Amniotic epithelial cell (primary cell): ENCODE measurements around the gene C2CD2.

ENCODE experiments used
- DNase-seq: peaks from one replicate; pipeline ENCODE4 v3.0.0-alpha.2; 2010; ENCODE audit warnings: low read depth

C2CD2 gene

DNA sequence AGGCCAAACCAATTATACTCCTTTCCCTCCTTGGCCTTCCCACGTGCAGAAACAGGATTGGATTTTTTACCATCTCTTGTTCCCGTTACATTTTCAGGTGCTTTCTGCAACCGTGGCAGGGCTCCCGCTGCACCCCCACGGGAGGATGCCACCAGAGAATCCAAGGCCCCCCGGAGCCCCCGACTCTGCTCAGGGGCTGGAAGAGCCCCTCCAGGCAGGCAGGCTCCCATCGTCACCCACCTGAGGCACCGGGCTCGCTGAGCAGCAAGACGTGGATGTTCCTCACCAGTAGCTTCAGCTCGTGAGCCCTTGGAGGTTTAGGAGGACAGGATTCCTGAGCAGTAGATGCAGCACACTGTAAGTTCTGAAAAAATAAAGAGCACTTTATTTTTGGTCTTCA is 39.5 kb downstream of the C2CD2 start:
- no peak for DNase-seq

GRCh38 chr21:41913230-41913629 is 40.6 kb downstream of the C2CD2 start:
- DNase-seq: no peak

DNA sequence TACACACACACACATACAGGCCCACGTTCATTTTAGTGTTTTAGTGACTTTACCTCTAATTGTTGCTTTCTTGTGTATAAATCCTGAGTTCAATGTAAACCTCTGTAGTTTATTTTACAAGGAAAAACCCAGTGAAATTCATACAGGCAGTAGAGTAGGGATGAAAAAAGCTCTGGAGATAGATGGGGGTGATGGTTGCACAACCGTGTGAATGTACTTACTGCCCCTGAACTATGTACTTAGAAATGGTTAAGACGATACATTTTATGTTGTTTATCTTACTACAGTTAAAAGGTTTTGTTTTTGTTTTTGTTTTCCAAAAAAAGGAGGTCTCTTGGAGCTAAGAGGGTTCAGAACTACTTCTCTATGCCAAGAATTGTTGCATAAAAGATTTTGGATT is 45.0 kb downstream of the C2CD2 start:
- DNase-seq: no peak

DNA sequence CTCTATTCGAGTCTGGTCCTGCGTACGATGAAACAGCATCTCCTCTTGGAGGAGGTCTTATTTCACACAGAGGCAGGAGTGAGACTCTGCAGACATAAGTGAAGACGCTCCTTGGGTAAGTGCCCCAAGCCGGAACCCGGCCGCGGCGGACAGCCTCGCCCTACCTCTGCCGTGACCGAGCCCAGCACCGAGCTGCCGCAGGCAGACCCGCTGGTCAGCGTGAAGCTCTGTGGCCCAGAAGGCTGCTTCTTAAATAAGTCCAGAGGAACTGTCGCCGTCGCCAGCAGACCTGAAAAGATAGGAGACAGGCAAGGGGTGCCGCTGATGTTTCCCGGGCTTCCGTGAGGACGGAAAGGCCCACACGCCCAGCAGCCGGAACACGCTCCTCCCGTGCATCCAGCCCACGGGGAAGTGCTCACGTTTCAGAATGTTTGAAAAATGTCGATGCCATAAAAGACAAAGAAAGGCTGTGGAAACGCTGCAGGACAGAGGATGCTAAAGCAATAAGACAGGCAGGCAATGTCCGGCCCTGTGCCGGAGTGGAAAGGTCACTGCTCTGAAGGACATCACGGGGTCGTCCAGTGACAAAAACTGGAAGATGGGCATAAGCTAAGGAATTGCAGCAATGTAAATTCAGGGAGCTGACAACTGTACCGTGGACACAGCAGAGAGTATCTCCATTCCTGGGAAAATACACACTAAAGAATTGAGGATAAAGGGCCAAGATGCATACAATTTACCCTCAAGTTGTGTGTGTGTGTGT is 46.1 kb downstream of the C2CD2 start:
- no peak for DNase-seq

DNA sequence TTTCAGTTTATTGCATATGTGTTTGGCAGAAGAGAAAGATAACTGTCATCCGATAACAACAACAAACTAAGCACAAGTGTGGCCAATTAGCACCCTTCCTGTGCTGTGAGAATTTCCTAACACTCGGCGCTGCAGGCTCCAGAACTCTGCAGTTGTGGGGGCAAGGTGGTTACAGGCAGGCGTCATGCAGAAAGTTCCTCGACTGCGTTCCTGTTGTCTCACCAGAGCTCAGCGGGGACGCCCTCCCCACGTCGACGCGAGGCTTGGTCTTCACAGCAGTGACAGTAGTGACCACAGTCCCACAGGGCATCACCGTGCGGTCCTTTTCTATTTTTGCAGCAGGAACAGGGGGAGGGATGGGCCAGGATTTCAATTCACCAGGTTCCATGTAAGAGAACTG is 47.0 kb downstream of the C2CD2 start:
- DNase-seq: no peak

DNA sequence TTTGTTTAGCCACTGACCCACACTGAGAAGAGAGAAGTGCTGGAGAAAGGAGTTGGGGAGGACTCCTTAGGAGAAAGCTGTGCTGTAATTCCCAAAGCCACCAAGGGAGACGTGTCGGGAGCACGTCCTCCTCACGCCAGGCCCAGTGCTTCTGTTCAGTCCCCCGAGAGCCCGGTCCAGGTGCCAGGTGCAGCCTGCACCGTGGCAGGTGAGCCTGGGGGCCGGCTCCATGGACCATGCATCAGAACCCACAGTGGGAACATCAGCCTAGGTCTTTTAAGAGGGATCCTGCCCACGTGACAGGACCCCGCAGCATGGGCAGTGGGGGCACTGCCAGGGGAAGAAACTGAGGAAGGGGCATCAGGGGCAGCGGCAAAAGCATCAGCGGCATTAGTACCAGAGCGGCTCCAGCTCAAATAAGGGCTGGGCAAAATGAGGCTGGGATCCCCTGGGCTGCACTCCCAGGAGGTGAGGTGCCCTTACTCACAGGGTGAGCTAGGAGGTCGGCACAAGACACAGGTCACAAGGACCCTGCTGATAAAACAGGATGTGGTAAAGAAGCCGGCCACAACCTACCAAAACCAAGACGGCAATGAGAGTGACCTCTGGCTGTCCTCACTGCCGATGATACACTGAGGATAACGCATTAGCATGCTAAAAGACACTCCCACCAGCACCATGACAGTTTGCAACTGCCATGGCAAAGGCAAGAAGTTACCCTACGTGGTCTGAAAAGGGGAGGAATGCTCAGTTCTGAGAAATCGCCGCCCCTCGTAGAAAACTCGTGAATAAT is 50.1 kb downstream of the C2CD2 start:
- DNase-seq: no peak

DNA sequence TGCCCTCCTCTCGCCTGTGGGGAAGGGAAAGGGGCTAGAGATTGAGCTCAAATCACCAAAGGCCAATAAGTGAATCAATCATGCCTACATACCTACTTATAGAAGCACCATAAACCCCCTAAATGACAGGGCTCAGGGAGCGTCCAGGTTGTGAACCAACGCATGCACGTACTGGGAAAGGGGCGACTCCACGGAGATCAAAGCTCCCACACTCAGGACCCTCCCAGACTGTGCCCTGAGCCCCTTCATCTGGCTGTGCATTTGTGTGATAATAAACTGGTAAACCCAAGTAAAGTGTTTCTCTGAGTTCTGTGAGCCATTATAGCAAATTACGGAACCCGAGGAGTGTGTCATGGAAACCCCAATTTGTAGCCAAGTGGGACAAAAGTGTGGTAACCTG is 50.9 kb downstream of the C2CD2 start:
- no peak for DNase-seq

DNA sequence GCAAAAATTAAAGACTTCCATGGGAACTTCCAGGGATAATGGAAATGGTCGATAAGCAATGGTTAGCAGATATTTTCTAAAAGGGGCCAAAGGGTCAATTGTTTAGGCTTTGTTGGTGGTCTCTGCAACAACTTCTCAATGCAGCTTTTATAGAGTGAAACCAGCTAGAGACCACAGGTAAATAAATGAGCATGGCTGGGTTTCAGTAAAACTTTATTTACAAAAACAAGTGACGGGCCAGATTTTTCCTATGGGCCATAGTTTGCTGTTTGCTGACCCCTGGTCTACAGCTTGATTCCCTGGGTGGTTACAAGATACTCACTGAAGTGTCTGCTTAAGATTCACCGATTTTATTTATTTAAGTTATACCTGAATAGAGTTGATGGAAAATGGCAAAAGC is 52.0 kb downstream of the C2CD2 start:
- no peak for DNase-seq

DNA sequence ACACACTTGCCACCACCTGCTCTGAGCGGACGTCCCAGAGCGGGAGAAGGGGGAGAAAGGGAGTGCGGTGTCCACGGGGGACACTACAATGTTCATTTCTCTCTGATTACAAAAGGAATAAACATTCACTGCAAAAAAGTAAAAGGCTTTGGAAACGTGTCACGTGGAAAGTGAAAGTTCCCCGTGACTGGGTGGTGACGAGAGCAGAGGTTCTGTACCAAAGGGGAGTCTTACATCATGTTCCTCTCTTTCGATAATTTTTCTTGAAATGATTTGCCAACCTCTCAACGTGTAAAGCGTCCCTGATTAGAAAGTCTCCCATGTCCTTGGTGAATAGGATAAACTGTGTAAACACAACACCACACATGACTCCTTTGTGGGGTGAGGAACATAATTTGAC is 52.7 kb downstream of the C2CD2 start:
- DNase-seq: no peak

- no peak for DNase-seq
Measured at GRCh38 chr21:41900401-41900800, 53.4 kb downstream of the C2CD2 start.

DNA sequence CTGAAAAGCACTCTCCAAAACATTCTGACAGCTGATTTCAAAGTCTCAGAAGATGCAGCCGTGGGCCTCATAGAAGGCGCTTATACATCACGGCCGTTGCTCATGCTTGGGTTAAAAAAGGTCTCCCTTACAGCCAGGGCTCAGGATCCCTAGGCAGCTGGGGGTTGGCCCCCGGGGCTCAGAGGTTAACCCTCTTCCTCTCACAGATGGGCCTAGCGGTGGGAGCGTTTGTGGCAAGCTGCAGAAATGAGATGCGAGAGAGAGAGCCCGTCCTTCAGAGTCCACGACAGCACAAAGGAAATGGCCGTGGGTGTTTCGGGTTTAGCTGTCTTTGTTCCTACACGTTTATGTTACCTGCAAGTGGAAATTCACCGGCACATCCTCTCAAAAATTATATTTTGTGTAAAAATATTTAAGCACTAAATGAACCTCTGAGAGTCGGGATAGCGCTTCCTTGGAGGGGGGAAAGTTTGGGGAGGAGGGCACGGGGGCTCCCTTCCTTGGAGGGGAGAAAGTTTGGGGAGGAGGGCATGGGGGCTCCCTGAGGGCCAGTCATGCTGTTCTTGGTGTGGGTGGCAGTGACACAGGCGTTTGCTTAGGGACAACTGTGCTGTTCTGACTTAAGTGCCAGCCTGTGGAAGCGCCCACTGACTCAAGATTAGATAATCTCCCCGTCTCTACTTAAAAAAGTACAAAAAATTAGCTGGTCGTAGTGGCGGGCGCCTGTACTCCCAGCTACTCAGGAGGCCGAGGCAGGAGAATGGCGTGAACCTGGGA is 54.2 kb downstream of the C2CD2 start:
- no peak for DNase-seq

- DNase-seq: no peak
Measured at GRCh38 chr21:41898998-41899397, 54.8 kb downstream of the C2CD2 start.

- DNase-seq: no peak
Measured at GRCh38 chr21:41897700-41898099, 56.1 kb downstream of the C2CD2 start.

GRCh38 chr21:41897047-41897669 is 56.7 kb downstream of the C2CD2 start:
- no peak for DNase-seq

DNA sequence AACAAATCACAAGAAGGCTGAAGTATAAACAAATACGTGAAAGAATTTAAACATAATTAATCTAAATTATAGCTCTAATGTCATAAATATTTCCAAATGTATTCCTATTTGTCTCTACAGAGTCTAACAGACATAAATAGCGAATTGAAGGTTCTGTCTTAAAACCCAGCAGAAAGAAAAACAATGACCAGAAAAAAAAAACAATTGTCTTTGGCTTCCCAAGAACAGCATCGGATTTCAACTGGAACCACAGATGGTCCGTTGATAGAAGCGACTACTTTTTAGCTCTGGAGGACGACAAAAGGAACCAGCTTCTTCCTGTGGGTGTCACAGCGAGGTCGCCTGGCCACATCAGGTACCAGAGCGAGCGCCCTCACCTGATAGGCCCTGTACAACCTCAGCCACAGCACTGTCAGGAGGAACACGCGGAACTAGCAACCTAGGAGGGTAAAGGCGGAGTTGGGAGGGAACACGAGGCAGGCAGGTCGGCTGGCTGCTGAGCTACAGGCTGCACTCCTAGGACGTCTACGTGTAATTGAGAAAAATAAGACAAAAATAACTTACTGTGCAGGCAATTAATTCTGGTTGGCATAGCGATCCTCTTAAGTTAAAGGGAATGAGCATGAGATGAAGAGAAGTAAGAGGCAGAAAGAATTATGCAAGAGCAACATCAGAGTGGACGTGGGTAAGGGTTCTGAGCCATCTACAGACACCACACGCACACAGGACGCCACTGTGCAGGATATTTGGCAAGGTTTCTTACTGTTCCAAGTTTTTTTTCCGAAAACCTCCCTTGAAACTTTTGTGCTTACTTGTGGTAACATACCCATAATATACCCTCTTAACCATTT is 58.0 kb downstream of the C2CD2 start:
- peak; percentile 53 for DNase-seq

DNA sequence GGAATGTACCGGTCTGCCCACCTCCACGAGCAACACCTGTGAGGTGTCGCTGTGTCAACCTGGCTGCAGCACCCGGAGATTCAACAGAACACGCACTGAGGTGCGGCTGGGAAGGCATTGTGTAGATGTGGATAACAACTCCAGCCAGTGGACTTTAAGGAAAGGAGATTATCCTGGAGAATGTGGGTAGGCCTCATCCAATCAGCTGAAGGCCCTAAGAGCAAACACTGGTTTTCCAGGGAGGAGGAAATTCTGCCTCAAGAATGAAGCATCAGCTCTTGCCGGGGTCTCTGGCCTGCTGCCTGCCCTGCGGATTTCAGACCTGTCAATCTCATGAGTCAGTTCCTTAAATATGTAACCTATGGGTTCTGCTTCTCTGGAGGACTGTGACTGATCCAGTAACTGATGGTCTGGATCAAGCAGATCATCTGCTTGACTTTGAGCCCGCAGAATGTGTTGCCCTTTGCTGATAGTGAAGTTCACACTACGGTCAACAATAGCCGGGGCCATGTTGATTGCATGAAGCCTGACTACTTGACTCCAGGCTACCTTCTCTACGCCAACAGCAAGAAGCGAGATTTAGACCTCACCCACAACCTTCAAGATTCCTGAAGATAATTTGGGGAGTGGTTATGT is 58.8 kb downstream of the C2CD2 start:
- peak; percentile 99 for DNase-seq

GRCh38 chr21:41894511-41894910 is 59.3 kb downstream of the C2CD2 start:
- peak; percentile 72 for DNase-seq

DNA sequence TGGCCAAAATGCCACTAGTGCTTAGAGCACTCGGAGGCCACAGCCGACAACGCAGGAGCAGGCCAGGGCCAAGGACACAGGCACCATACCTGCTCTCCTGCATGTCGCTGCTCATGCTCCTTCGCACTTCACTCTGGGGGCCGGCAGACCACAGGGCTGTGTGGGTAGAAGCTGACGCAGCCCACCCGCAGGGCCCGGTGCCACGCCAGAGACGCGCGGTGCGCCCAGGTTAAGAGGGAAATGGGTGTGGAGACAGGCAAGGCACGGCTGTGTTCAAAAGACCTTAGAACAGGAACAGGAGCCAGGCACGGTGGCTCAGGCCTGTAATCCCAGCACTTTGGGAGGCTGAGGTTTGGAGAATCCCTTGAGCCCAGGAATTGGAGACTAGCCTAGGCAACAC is 61.1 kb downstream of the C2CD2 start:
- DNase-seq: no peak

- no peak for DNase-seq
Measured at GRCh38 chr21:41891132-41891531, 62.7 kb downstream of the C2CD2 start.

DNA sequence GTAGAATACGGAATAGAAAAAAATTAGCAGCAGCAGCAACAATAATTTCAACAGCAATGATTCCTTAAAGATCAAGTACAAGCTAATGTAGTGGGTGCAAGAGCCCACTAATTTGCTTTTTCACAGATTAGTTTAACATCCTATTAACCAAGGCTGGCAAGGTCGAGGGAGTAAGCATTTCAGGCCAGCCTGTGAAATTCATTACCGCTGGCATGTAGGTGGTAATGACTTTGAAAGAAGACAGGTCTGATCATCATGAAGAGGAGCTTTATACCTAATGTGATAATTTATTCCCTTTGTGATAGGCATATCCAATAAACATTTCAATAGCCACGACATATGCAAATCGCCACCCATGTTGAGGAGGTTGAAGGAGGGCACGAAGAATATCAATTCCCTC is 63.5 kb downstream of the C2CD2 start:
- DNase-seq: no peak
